ENCODE results near the gene IL22RA1. TPM values are rescaled to one million over a fixed set of nuclear protein-coding genes. Genes with fewer than 3 reads are reported as not detected.

IL22RA1 gene
- total RNA-seq, 1 experiment from 2014 or later = not detected

- in situ Hi-C loops (cut with HindIII; ENCODE audit: low sequenced_read_pairs) = loop anchor here (10.0 kb wide), 1 partner anchor 83 kb away; no protein-coding TSS in a partner anchor
- no peak for DNase-seq (ENCODE audit: low spot score)
Observed at GRCh38 chr1:24147816-24148215, 4.9 kb upstream of the IL22RA1 start.

GRCh38 chr1:24147194-24147593 is 4.3 kb upstream of the IL22RA1 start:
- in situ Hi-C loops (cut with HindIII; ENCODE audit: low sequenced_read_pairs) = loop anchor here (10.0 kb wide), 1 partner anchor 82 kb away; no protein-coding TSS in a partner anchor

GRCh38 chr1:24141311-24141997 is 1.5 kb downstream of the IL22RA1 start:
- in situ Hi-C loops (cut with HindIII; ENCODE audit: low sequenced_read_pairs) = loop anchor here (10.0 kb wide), 1 partner anchor 77 kb away; no protein-coding TSS in a partner anchor
- no peak for DNase-seq (ENCODE audit: low spot score)

More at GRCh38 chr1:24147194-24147593, 4.3 kb upstream of the IL22RA1 start:
- no peak for DNase-seq (ENCODE audit: low spot score)

- in situ Hi-C loops (cut with HindIII; ENCODE audit: low sequenced_read_pairs) = loop anchor here (10.0 kb wide), 1 partner anchor 76 kb away; no protein-coding TSS in a partner anchor
- no peak for DNase-seq (ENCODE audit: low spot score)
Observed at GRCh38 chr1:24140741-24141181, 2.2 kb downstream of the IL22RA1 start.

GRCh38 chr1:24139841-24140425 is 3.0 kb downstream of the IL22RA1 start:
- DNase-seq (ENCODE audit: low spot score) = no peak
- in situ Hi-C loops (cut with HindIII; ENCODE audit: low sequenced_read_pairs) = loop anchor here (10.0 kb wide), 1 partner anchor 75 kb away; no protein-coding TSS in a partner anchor

GRCh38 chr1:24139222-24139489 is 3.8 kb downstream of the IL22RA1 start:
- in situ Hi-C loops (cut with HindIII; ENCODE audit: low sequenced_read_pairs) = no loop called here
- no peak for DNase-seq (ENCODE audit: low spot score)

GRCh38 chr1:24138476-24139221 is 4.3 kb downstream of the IL22RA1 start:
- no peak for DNase-seq (ENCODE audit: low spot score)
- in situ Hi-C loops (cut with HindIII; ENCODE audit: low sequenced_read_pairs) = no loop called here

GRCh38 chr1:24136956-24137539 is 5.9 kb downstream of the IL22RA1 start:
- DNase-seq (ENCODE audit: low spot score) = no peak
- in situ Hi-C loops (cut with HindIII; ENCODE audit: low sequenced_read_pairs) = no loop called here

GRCh38 chr1:24134376-24134775 is 8.6 kb downstream of the IL22RA1 start:
- no peak for DNase-seq (ENCODE audit: low spot score)
- in situ Hi-C loops (cut with HindIII; ENCODE audit: low sequenced_read_pairs) = no loop called here

GRCh38 chr1:24133819-24134218 is 9.1 kb downstream of the IL22RA1 start:
- no peak for DNase-seq (ENCODE audit: low spot score)
- in situ Hi-C loops (cut with HindIII; ENCODE audit: low sequenced_read_pairs) = no loop called here

GRCh38 chr1:24130385-24130784 is 12.6 kb downstream of the IL22RA1 start:
- no peak for DNase-seq (ENCODE audit: low spot score)
- in situ Hi-C loops (cut with HindIII; ENCODE audit: low sequenced_read_pairs) = no loop called here

- no peak for DNase-seq (ENCODE audit: low spot score)
- in situ Hi-C loops (cut with HindIII; ENCODE audit: low sequenced_read_pairs) = no loop called here
Observed at GRCh38 chr1:24127801-24128363, 15.1 kb downstream of the IL22RA1 start.

- in situ Hi-C loops (cut with HindIII; ENCODE audit: low sequenced_read_pairs) = no loop called here
- no peak for DNase-seq (ENCODE audit: low spot score)
Observed at GRCh38 chr1:24127134-24127800, 15.7 kb downstream of the IL22RA1 start.

- in situ Hi-C loops (cut with HindIII; ENCODE audit: low sequenced_read_pairs) = no loop called here
- no peak for DNase-seq (ENCODE audit: low spot score)
Observed at GRCh38 chr1:24126672-24127023, 16.3 kb downstream of the IL22RA1 start.

GRCh38 chr1:24126018-24126671 is 16.8 kb downstream of the IL22RA1 start:
- in situ Hi-C loops (cut with HindIII; ENCODE audit: low sequenced_read_pairs) = no loop called here
- DNase-seq (ENCODE audit: low spot score) = no peak

- in situ Hi-C loops (cut with HindIII; ENCODE audit: low sequenced_read_pairs) = no loop called here
- no peak for DNase-seq (ENCODE audit: low spot score)
Observed at GRCh38 chr1:24125456-24125855, 17.5 kb downstream of the IL22RA1 start.

GRCh38 chr1:24124980-24125379 is 18.0 kb downstream of the IL22RA1 start:
- in situ Hi-C loops (cut with HindIII; ENCODE audit: low sequenced_read_pairs) = no loop called here

GRCh38 chr1:24123611-24124010 is 19.3 kb downstream of the IL22RA1 start:
- in situ Hi-C loops (cut with HindIII; ENCODE audit: low sequenced_read_pairs) = no loop called here
- no peak for DNase-seq (ENCODE audit: low spot score)

More at GRCh38 chr1:24124980-24125379, 18.0 kb downstream of the IL22RA1 start:
- DNase-seq (ENCODE audit: low spot score) = no peak

- in situ Hi-C loops (cut with HindIII; ENCODE audit: low sequenced_read_pairs) = no loop called here
Observed at GRCh38 chr1:24122776-24123175, 20.2 kb downstream of the IL22RA1 start.

More at GRCh38 chr1:24122776-24123175, 20.2 kb downstream of the IL22RA1 start:
- no peak for DNase-seq (ENCODE audit: low spot score)
